Lower leg skin (tissue), 4 donors: ENCODE results near the gene USP35. TPM values are rescaled to one million over a fixed set of nuclear protein-coding genes. Genes with fewer than 3 reads are reported as not detected.

ENCODE experiments used
- DNase-seq, 2 donors: peaks; one replicate each; pipeline ENCODE4 v3.0.0-alpha.2; 2019; ENCODE audit warnings: low spot score in 2 of 2
- H3K4me3 ChIP-seq: fragments of 200-600 bp; sonication (generic); 2 replicates; pipeline ENCODE4 v1.5.1; 2017; ENCODE audit warnings: mild to moderate bottlenecking, low read depth; ENCODE audit not compliant: poor library complexity, severe bottlenecking
- CTCF ChIP-seq, 3 donors: fragments of 450-650 bp; IDR thresholded peaks; one replicate each; pipeline ENCODE4 v1.5.1; 2016; ENCODE audit warnings: antibody characterized with exemption in 3 of 3, mild to moderate bottlenecking in 3 of 3, moderate library complexity in 2 of 3
- POLR2A ChIP-seq, 2 donors: fragments of 450-650 bp; IDR thresholded peaks; one replicate each; pipeline ENCODE4 v1.6.1; 2016 to 2017; ENCODE audit warnings: antibody characterized with exemption in 2 of 2, mild to moderate bottlenecking in 1 of 2, moderate library complexity in 1 of 2
- WGBS, 2 donors: methylation state at CpG; one replicate each; pipeline ENCODE4 v1.1.5; 2018; 5-methylcytosine and 5-hydroxymethylcytosine counted together
- intact Hi-C: fragments of 100-400 bp; cut with DNase I; formaldehyde crosslinking; loops from one replicate; pipeline ENCODE4 v1.15.0; 2023; ENCODE audit warnings: low total_unique reads
- total RNA-seq, 4 donors: library from RNA; depleted of rRNA; stranded (reverse); fragments of >200 nt; gene quantifications; one replicate each; pipeline ENCODE4 v1.1.0, GENCODE V29; 2016

USP35 gene
- total RNA-seq, 4 donors from 2014 or later, result 3.0 to 4.0 (median 3.5) TPM

- intact Hi-C loops, result no loop called here
- WGBS, 2 donors, result 92 to 100% methylated on average over 1 of the region's 1 CpG
- TF ChIP-seq POLR2A (IDR thresholded peaks at IDR 0.05) (no peak), CTCF (IDR thresholded peaks at IDR 0.05) (no peak)
- H3K4me3 ChIP-seq, result no peak overlapping the region
- no peak for DNase-seq
These were observed 51.1 kb downstream of the USP35 start for GRCh38 chr11:78239781-78240180.

GRCh38 chr11:78241475-78241874, 52.8 kb downstream of the USP35 start:
- TF ChIP-seq POLR2A (IDR thresholded peaks at IDR 0.05) (no peak), CTCF (IDR thresholded peaks at IDR 0.05) (no peak)
- DNase-seq, result no peak
- intact Hi-C loops, result no loop called here

GRCh38 chr11:78244080-78244479, 55.4 kb downstream of the USP35 start:
- intact Hi-C loops, result no loop called here
- no peak for DNase-seq
- 56 to 68% methylated on average over 2 of the region's 2 CpGs for WGBS, 2 donors
- no peak for TF ChIP-seq CTCF (IDR thresholded peaks at IDR 0.05)
- no peak for TF ChIP-seq POLR2A (IDR thresholded peaks at IDR 0.05)
- no peak overlapping the region for H3K4me3 ChIP-seq

More at GRCh38 chr11:78241475-78241874, 52.8 kb downstream of the USP35 start:
- no peak overlapping the region for H3K4me3 ChIP-seq

- H3K4me3 ChIP-seq, result no peak overlapping the region
- no peak for DNase-seq
- TF ChIP-seq POLR2A (IDR thresholded peaks at IDR 0.05) (no peak), CTCF (IDR thresholded peaks at IDR 0.05) (no peak)
- intact Hi-C loops, result loop anchor here (5.0 kb wide), 1 partner anchor 1862 kb away; the partner anchor contains the start of genes GVQW3 and THAP12
- WGBS, 2 donors, result 27 to 33% methylated on average over 4 of the region's 4 CpGs
These were observed 56.0 kb downstream of the USP35 start for GRCh38 chr11:78244546-78245255.

- 91 to 93% methylated on average over 3 of the region's 3 CpGs for WGBS, 2 donors
- no peak for DNase-seq
- TF ChIP-seq POLR2A (IDR thresholded peaks at IDR 0.05), result no peak
- TF ChIP-seq CTCF (IDR thresholded peaks at IDR 0.05), result no peak
- no peak overlapping the region for H3K4me3 ChIP-seq
- intact Hi-C loops, result loop anchor here (5.0 kb wide), 1 partner anchor 1866 kb away; the partner anchor contains the start of genes GVQW3 and THAP12
These were observed 59.5 kb downstream of the USP35 start for GRCh38 chr11:78248191-78248590.

GRCh38 chr11:78248903-78249302, 60.2 kb downstream of the USP35 start:
- no peak overlapping the region for H3K4me3 ChIP-seq
- intact Hi-C loops, result loop anchor here (5.0 kb wide), 1 partner anchor 1867 kb away; the partner anchor contains the start of genes GVQW3 and THAP12
- no peak for DNase-seq
- TF ChIP-seq CTCF (IDR thresholded peaks at IDR 0.05), result no peak
- no peak for TF ChIP-seq POLR2A (IDR thresholded peaks at IDR 0.05)
